Memory B cell (primary cell): ENCODE data around the gene STOX1.
"Not testable (repeated sequence)": the region's sequence is repeated elsewhere in the genome, so short reads cannot be mapped to it uniquely, and the experiment has no call there.

ENCODE experiments used
- ATAC-seq: fragments of 150-1000 bp; cut with Tn5 transposase; 2 replicates; pipeline ENCODE4 v1.10.0; 2021; ENCODE audit warnings: low read depth, mild to moderate bottlenecking, moderate library complexity
- DNase-seq, 2 donors: peaks; one replicate each; pipeline ENCODE4 v3.0.0; 2022; ENCODE audit warnings: low spot score in 2 of 2
- H3K27ac Mint-ChIP-seq: one replicate; pipeline ENCODE4 v1.8.0; 2022; ENCODE audit warnings: mild to moderate bottlenecking, moderate library complexity, mixed read lengths
- H3K27me3 Mint-ChIP-seq: one replicate; pipeline ENCODE4 v1.8.0; 2022; ENCODE audit warnings: mixed read lengths
- H3K36me3 Mint-ChIP-seq: one replicate; pipeline ENCODE4 v1.8.0; 2022; ENCODE audit warnings: mild to moderate bottlenecking, mixed read lengths
- H3K4me1 Mint-ChIP-seq: one replicate; pipeline ENCODE4 v1.8.0; 2022; ENCODE audit warnings: mixed read lengths
- H3K4me3 Mint-ChIP-seq: one replicate; pipeline ENCODE4 v1.8.0; 2022; ENCODE audit warnings: mild to moderate bottlenecking, moderate library complexity, mixed read lengths
- H3K9me3 Mint-ChIP-seq: one replicate; pipeline ENCODE4 v1.8.0; 2022; ENCODE audit warnings: mixed read lengths

STOX1 gene

GRCh38 chr10:68880181-68880580 lies 52.9 kb downstream of the STOX1 start:
- DNase-seq (no peak), ATAC-seq (no peak)
- Mint-ChIP-seq H3K27me3 (peaks cover 1% of the 10 kb centered on the region), H3K4me3 (no peak overlapping the region), H3K4me1 (no peaks in the 10 kb centered on the region), H3K27ac (no peak overlapping the region), H3K36me3 (no peaks in the 10 kb centered on the region), H3K9me3 (no peaks in the 10 kb centered on the region)

- no peak for ATAC-seq
- Mint-ChIP-seq H3K4me1 (no peaks in the 10 kb centered on the region), H3K27me3 (peaks cover 2% of the 10 kb centered on the region), H3K4me3 (no peak overlapping the region), H3K27ac (no peak overlapping the region), H3K36me3 (no peaks in the 10 kb centered on the region), H3K9me3 (no peaks in the 10 kb centered on the region)
- DNase-seq: no peak
Observed at GRCh38 chr10:68895041-68895440, 67.7 kb downstream of the STOX1 start.

GRCh38 chr10:68897336-68897741 lies 70.0 kb downstream of the STOX1 start:
- no peak overlapping the region for H3K27ac Mint-ChIP-seq
- H3K4me3 Mint-ChIP-seq: no peak overlapping the region
- H3K36me3 Mint-ChIP-seq: no peaks in the 10 kb centered on the region
- ATAC-seq (no peak), DNase-seq (no peak)
- no peaks in the 10 kb centered on the region for H3K9me3 Mint-ChIP-seq
- H3K27me3 Mint-ChIP-seq: peaks cover 2% of the 10 kb centered on the region
- H3K4me1 Mint-ChIP-seq: peaks cover 7% of the 10 kb centered on the region

- DNase-seq (no peak), ATAC-seq (no peak)
- Mint-ChIP-seq H3K27ac (peak overlapping the region; percentile 100), H3K4me1 (peaks cover 16% of the 10 kb centered on the region), H3K4me3 (peak overlapping the region; percentile 13), H3K36me3 (peaks cover 3% of the 10 kb centered on the region), H3K9me3 (no peaks in the 10 kb centered on the region), H3K27me3 (no peaks in the 10 kb centered on the region)
Observed at GRCh38 chr10:68899186-68899745, 71.9 kb downstream of the STOX1 start.

- DNase-seq: peak; percentile 8 to 85
- Mint-ChIP-seq H3K4me1 (peaks cover 18% of the 10 kb centered on the region), H3K27me3 (no peaks in the 10 kb centered on the region), H3K27ac (peak overlapping the region; percentile 100), H3K9me3 (no peaks in the 10 kb centered on the region), H3K36me3 (peaks cover 4% of the 10 kb centered on the region), H3K4me3 (peak overlapping the region; percentile 99)
- ATAC-seq: no peak
Observed at GRCh38 chr10:68900427-68901104, 73.2 kb downstream of the STOX1 start.

GRCh38 chr10:68901105-68901927 lies 74.0 kb downstream of the STOX1 start, which contains the start of gene DDX50:
TSS of gene DDX50 (plus strand) at chr10:68901315. CDS start at chr10:68901385, 70 bp downstream.
- peak within 1 kb of the TSS; percentile 99 for H3K4me3 Mint-ChIP-seq
- ATAC-seq (peak; percentile 91), DNase-seq (peak; percentile 93 to 94)
- peaks cover 20% of the 10 kb centered on the region for H3K4me1 Mint-ChIP-seq
- H3K27me3 Mint-ChIP-seq: no peaks in the 10 kb centered on the region
- no peaks in the 10 kb centered on the region for H3K9me3 Mint-ChIP-seq
- peaks cover 5% of the 10 kb centered on the region for H3K36me3 Mint-ChIP-seq
- peak within 1 kb of the TSS; percentile 100 for H3K27ac Mint-ChIP-seq

- ATAC-seq (no peak), DNase-seq (no peak)
- Mint-ChIP-seq H3K4me1 (peaks cover 21% of the 10 kb centered on the region), H3K36me3 (peaks cover 9% of the 10 kb centered on the region), H3K27me3 (no peaks in the 10 kb centered on the region), H3K4me3 (peak overlapping the region; percentile 45), H3K9me3 (no peaks in the 10 kb centered on the region), H3K27ac (peak overlapping the region; percentile 100)
Observed at GRCh38 chr10:68902382-68902781, 75.1 kb downstream of the STOX1 start.

GRCh38 chr10:68924593-68924992 lies 97.3 kb downstream of the STOX1 start:
- Mint-ChIP-seq H3K9me3 (peaks cover 3% of the 10 kb centered on the region), H3K27me3 (no peaks in the 10 kb centered on the region), H3K4me1 (peaks cover 5% of the 10 kb centered on the region), H3K4me3 (no peak overlapping the region), H3K36me3 (peaks cover 16% of the 10 kb centered on the region), H3K27ac (peak overlapping the region; percentile 73)
- ATAC-seq (no peak), DNase-seq (no peak)

GRCh38 chr10:68925489-68925888 lies 98.2 kb downstream of the STOX1 start:
- H3K27ac Mint-ChIP-seq: peak overlapping the region; percentile 73
- H3K4me1 Mint-ChIP-seq: peaks cover 5% of the 10 kb centered on the region
- DNase-seq (no peak), ATAC-seq (no peak)
- peaks cover 21% of the 10 kb centered on the region for H3K36me3 Mint-ChIP-seq
- no peaks in the 10 kb centered on the region for H3K27me3 Mint-ChIP-seq
- H3K9me3 Mint-ChIP-seq: peaks cover 3% of the 10 kb centered on the region
- H3K4me3 Mint-ChIP-seq: no peak overlapping the region

GRCh38 chr10:68929157-68929556 lies 101.8 kb downstream of the STOX1 start:
- not testable (repeated sequence) for H3K27me3 Mint-ChIP-seq, H3K9me3 Mint-ChIP-seq, H3K4me3 Mint-ChIP-seq, ATAC-seq, DNase-seq, H3K4me1 Mint-ChIP-seq
- peaks cover 24% of the 10 kb centered on the region for H3K36me3 Mint-ChIP-seq
- H3K27ac Mint-ChIP-seq: peak overlapping the region; percentile 78

- H3K27me3 Mint-ChIP-seq, H3K9me3 Mint-ChIP-seq, H3K27ac Mint-ChIP-seq, H3K4me1 Mint-ChIP-seq, DNase-seq, ATAC-seq, H3K4me3 Mint-ChIP-seq: not testable (repeated sequence)
- peaks cover 24% of the 10 kb centered on the region for H3K36me3 Mint-ChIP-seq
Observed at GRCh38 chr10:68929888-68930287, 102.6 kb downstream of the STOX1 start.

GRCh38 chr10:68932860-68933259 lies 105.5 kb downstream of the STOX1 start:
- not testable (repeated sequence) for DNase-seq, H3K9me3 Mint-ChIP-seq, ATAC-seq, H3K4me1 Mint-ChIP-seq, H3K27me3 Mint-ChIP-seq, H3K4me3 Mint-ChIP-seq, H3K27ac Mint-ChIP-seq
- peaks cover 27% of the 10 kb centered on the region for H3K36me3 Mint-ChIP-seq

GRCh38 chr10:68934994-68935393 lies 107.7 kb downstream of the STOX1 start:
- no peak for DNase-seq
- peaks cover 4% of the 10 kb centered on the region for H3K4me1 Mint-ChIP-seq
- H3K27ac Mint-ChIP-seq: no peak overlapping the region
- H3K4me3 Mint-ChIP-seq: no peak overlapping the region
- ATAC-seq: no peak
- H3K27me3 Mint-ChIP-seq: no peaks in the 10 kb centered on the region
- H3K36me3 Mint-ChIP-seq: peaks cover 30% of the 10 kb centered on the region
- H3K9me3 Mint-ChIP-seq: no peaks in the 10 kb centered on the region

GRCh38 chr10:68938117-68938516 lies 110.8 kb downstream of the STOX1 start:
- H3K9me3 Mint-ChIP-seq: no peaks in the 10 kb centered on the region
- ATAC-seq: no peak
- peak overlapping the region; percentile 15 for H3K27ac Mint-ChIP-seq
- H3K4me3 Mint-ChIP-seq: no peak overlapping the region
- H3K36me3 Mint-ChIP-seq: peaks cover 22% of the 10 kb centered on the region
- DNase-seq: no peak
- H3K4me1 Mint-ChIP-seq: no peaks in the 10 kb centered on the region
- H3K27me3 Mint-ChIP-seq: no peaks in the 10 kb centered on the region
